Loucy (cell line): ENCODE data around the gene ZNF423.

Experiments
- CTCF ChIP-seq: fragments of 200-600 bp; sonication (generic); conservative IDR thresholded peaks from 2 replicates; pipeline ENCODE4 v1.5.1; 2014; ENCODE audit warnings: mild to moderate bottlenecking, antibody characterized with exemption, low read length
- EZH2phosphoT487 ChIP-seq: fragments of 200-600 bp; IDR thresholded peaks from 2 replicates; pipeline ENCODE4 v1.6.1; 2018; ENCODE audit warnings: antibody characterized with exemption, mild to moderate bottlenecking, moderate library complexity, borderline replicate concordance

- TF ChIP-seq CTCF, result no peak
- TF ChIP-seq EZH2phosphoT487, result no peak
Observed at GRCh38 chr16:49461517-49461951, 394.4 kb downstream of the ZNF423 start.
